Measurements from ENCODE around the gene IGDCC3. TPM values are rescaled to one million over a fixed set of nuclear protein-coding genes. Genes with fewer than 3 reads are reported as not detected.
"Not testable (repeated sequence)": the region's sequence is repeated elsewhere in the genome, so short reads cannot be mapped to it uniquely, and the experiment has no call there.

IGDCC3 gene
- polyA plus RNA-seq, 3 donors from 2014 or later, result not detected

- not testable (repeated sequence) for H3K4me3 Mint-ChIP-seq, H3K9me3 Mint-ChIP-seq, H3K36me3 Mint-ChIP-seq, H3K27ac Mint-ChIP-seq, H3K4me1 Mint-ChIP-seq, DNase-seq
- H3K27me3 Mint-ChIP-seq (ENCODE audit: low read depth in 3 of 3), result peaks cover 4 to 15% (median 7%) of the 10 kb centered on the region in 3 donors
These were observed 30.0 kb downstream of the IGDCC3 start for GRCh38 chr15:65347756-65348155.

- Mint-ChIP-seq H3K4me1 (no peaks in the 10 kb centered on the region), H3K9me3 (no peaks in the 10 kb centered on the region), H3K36me3 (no peaks in the 10 kb centered on the region), H3K4me3 (no peak overlapping the region), H3K27ac (no peak overlapping the region), H3K27me3 (ENCODE audit: low read depth in 3 of 3) (peaks cover 4 to 10% (median 7%) of the 10 kb centered on the region in 3 donors)
- no peak for DNase-seq
These were observed 30.8 kb downstream of the IGDCC3 start for GRCh38 chr15:65346856-65347598.

DNA sequence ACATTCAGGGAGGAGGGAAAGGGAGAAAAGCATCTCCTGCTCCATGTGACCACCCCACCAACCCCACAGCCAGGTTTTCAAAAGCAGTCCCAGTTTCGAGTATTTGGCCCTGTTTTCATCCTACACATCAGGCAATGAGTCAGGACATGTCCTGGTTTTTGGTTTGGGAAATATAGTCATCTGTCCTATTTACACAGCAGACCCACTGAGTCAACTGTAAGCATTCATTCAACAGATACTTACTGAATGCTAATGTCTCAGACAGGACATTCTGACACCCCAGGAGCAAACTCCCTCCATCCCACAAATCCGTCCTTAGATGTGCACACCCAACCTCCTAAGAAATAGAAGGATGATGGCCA, 32.9 kb downstream of the IGDCC3 start:
- Mint-ChIP-seq H3K27me3 (ENCODE audit: low read depth in 3 of 3) (peaks cover 2 to 6% (median 3%) of the 10 kb centered on the region in 3 donors), H3K9me3 (no peaks in the 10 kb centered on the region), H3K36me3 (no peaks in the 10 kb centered on the region), H3K27ac (no peak overlapping the region), H3K4me1 (no peaks in the 10 kb centered on the region), H3K4me3 (no peak overlapping the region)
- DNase-seq, result no peak

GRCh38 chr15:65344214-65344913, 33.4 kb downstream of the IGDCC3 start:
- Mint-ChIP-seq H3K4me1 (no peaks in the 10 kb centered on the region), H3K9me3 (no peaks in the 10 kb centered on the region), H3K27ac (no peak overlapping the region), H3K27me3 (ENCODE audit: low read depth in 3 of 3) (peaks cover 2 to 4% (median 3%) of the 10 kb centered on the region in 3 donors), H3K36me3 (no peaks in the 10 kb centered on the region), H3K4me3 (no peak overlapping the region)
- DNase-seq, result no peak

- no peak overlapping the region for H3K4me3 Mint-ChIP-seq
- no peaks in the 10 kb centered on the region for H3K9me3 Mint-ChIP-seq
- no peak for DNase-seq
- no peaks in the 10 kb centered on the region for H3K36me3 Mint-ChIP-seq
- H3K27ac Mint-ChIP-seq, result no peak overlapping the region
- H3K4me1 Mint-ChIP-seq, result no peaks in the 10 kb centered on the region
- peaks cover 2 to 4% (median 3%) of the 10 kb centered on the region in 3 donors for H3K27me3 Mint-ChIP-seq (ENCODE audit: low read depth in 3 of 3)
These were observed 34.3 kb downstream of the IGDCC3 start for GRCh38 chr15:65343374-65343981.

GRCh38 chr15:65342493-65342892, 35.3 kb downstream of the IGDCC3 start:
- Mint-ChIP-seq H3K4me1 (no peaks in the 10 kb centered on the region), H3K9me3 (no peaks in the 10 kb centered on the region), H3K27ac (no peak overlapping the region), H3K36me3 (no peaks in the 10 kb centered on the region), H3K27me3 (ENCODE audit: low read depth in 3 of 3) (peaks cover 1 to 4% (median 2%) of the 10 kb centered on the region in 3 donors), H3K4me3 (no peak overlapping the region)
- DNase-seq, result no peak

GRCh38 chr15:65339920-65340319, 37.9 kb downstream of the IGDCC3 start:
- Mint-ChIP-seq H3K4me3 (no peak overlapping the region), H3K27ac (no peak overlapping the region), H3K9me3 (no peaks in the 10 kb centered on the region), H3K36me3 (no peaks in the 10 kb centered on the region), H3K27me3 (ENCODE audit: low read depth in 3 of 3) (peaks cover 0 to 4% (median 0%) of the 10 kb centered on the region in 3 donors), H3K4me1 (no peaks in the 10 kb centered on the region)
- DNase-seq, result no peak

GRCh38 chr15:65339416-65339815, 38.4 kb downstream of the IGDCC3 start:
- Mint-ChIP-seq H3K36me3 (no peaks in the 10 kb centered on the region), H3K27me3 (ENCODE audit: low read depth in 3 of 3) (peaks cover 0 to 4% (median 0%) of the 10 kb centered on the region in 3 donors), H3K27ac (no peak overlapping the region), H3K4me3 (no peak overlapping the region), H3K4me1 (no peaks in the 10 kb centered on the region), H3K9me3 (no peaks in the 10 kb centered on the region)
- DNase-seq, result no peak

DNA sequence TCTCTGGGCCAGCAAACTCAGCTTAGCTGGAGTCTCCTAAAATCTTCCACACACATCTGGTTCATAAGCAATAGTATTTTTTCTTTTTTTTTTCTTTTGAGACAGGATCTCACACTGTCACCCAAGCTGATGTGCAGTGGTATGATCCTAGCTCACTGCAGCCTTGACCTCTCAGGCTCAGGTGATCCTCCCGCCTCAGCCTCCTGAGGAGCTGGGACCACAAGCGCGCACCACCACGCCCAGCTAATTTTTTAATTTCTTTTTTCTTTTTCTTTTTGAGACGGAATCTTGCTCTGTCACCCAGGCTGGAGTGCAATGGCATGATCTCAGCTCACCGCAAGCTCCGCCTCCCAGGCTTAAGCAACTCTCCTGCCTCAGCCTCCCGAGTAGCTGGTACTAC, 39.0 kb downstream of the IGDCC3 start:
- H3K27ac Mint-ChIP-seq, result no peak overlapping the region
- DNase-seq, result no peak
- H3K27me3 Mint-ChIP-seq (ENCODE audit: low read depth in 3 of 3), result peaks cover 0 to 4% (median 0%) of the 10 kb centered on the region in 3 donors
- no peaks in the 10 kb centered on the region for H3K9me3 Mint-ChIP-seq
- H3K36me3 Mint-ChIP-seq, result no peaks in the 10 kb centered on the region
- H3K4me1 Mint-ChIP-seq, result no peaks in the 10 kb centered on the region
- no peak overlapping the region for H3K4me3 Mint-ChIP-seq

GRCh38 chr15:65338366-65338765, 39.4 kb downstream of the IGDCC3 start:
- Mint-ChIP-seq H3K27me3 (ENCODE audit: low read depth in 3 of 3) (peaks cover 0 to 4% (median 0%) of the 10 kb centered on the region in 3 donors), H3K4me3 (no peak overlapping the region), H3K36me3 (no peaks in the 10 kb centered on the region), H3K27ac (no peak overlapping the region), H3K4me1 (no peaks in the 10 kb centered on the region), H3K9me3 (no peaks in the 10 kb centered on the region)
- no peak for DNase-seq

DNA sequence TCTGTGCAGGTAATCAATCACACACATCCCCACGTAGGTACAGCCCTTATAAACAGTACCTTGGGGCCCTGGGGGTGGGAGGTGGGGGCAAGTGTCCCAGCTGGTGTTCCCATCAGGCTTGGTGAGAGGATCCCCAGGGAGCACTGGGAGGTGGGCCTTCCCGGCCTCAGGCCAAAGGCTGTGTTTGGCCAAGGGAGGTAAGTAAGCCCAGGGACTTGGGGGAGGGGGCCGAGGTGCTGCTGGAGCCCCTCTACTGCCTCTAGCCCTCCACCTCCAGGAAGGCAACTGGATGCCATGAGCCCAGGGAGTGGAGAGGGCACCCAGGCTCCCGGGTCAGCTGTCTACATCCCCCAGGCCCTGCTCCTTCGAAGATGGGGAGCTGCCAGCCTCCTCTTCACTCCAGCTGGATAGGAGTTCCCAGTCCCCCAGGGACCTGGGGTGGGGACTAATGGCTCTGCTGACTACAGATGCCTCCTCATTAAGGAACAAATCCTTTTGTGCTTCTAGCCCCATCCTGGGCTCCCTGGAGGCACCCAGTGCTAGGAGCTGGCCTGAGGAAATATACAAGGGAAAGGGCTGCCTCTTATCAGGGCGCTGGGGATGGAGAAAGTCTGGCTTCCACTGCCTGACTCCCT, 40.2 kb downstream of the IGDCC3 start:
- Mint-ChIP-seq H3K4me3 (no peak overlapping the region), H3K4me1 (no peaks in the 10 kb centered on the region), H3K36me3 (no peaks in the 10 kb centered on the region), H3K9me3 (no peaks in the 10 kb centered on the region), H3K27ac (no peak overlapping the region), H3K27me3 (ENCODE audit: low read depth in 3 of 3) (peaks cover 0 to 4% (median 2%) of the 10 kb centered on the region in 3 donors)
- no peak for DNase-seq

DNA sequence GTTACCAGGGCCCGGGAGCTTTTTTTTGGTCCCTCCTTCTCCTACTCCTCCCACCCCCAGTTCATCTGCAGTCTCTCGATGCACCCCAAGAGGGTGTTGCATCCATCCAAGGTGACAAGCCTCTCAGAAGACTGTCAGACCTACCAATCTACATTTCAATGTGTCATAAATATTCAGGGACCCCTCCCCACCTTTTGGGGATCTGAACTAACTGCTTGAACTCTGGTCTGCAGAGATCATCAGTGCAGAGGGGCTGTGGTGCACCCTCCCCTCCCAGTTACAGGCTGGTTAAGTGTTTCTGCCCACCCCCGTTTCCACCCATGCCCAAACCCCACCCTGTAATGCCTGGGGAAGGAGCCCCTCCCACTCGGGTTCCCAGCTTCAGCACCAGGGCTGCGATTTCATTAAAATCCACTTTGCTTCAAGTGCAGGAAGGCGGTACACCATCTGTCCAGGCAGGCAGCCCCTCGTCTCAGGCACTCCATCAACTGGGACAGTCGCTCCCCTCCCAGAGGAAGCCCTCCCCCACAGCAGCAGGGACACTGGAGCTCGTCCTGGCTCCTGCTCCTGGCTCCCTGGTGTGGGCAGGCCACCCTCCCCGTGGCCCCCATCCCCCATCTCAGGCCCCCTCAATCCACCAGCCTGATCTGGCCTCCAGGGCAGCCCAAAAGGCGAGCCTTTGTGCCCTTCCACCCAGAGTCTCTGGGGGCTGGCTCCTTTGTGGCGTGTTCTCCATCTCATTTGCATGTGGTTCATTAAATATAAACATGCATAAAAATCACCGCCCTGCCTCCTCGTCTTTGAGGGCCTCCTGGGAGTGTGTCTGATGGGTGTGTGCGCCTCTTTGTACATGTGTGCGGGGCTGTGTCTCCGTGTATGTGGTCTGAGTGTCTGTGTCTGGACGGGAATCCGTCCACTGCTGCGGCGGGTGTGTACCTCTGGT, 41.0 kb downstream of the IGDCC3 start:
- Mint-ChIP-seq H3K36me3 (no peaks in the 10 kb centered on the region), H3K27ac (no peak overlapping the region), H3K9me3 (no peaks in the 10 kb centered on the region)

More for the DNA sequence above, 41.0 kb downstream of the IGDCC3 start:
- no peak for DNase-seq
- peaks cover 0 to 4% (median 2%) of the 10 kb centered on the region in 3 donors for H3K27me3 Mint-ChIP-seq (ENCODE audit: low read depth in 3 of 3)
- no peaks in the 10 kb centered on the region for H3K4me1 Mint-ChIP-seq
- H3K4me3 Mint-ChIP-seq, result no peak overlapping the region

Measured in immature natural killer cell (primary cell).